HG03460 (cell line): Measurements from ENCODE around the gene VGLL4.
"Not testable (repeated sequence)": the region's sequence is repeated elsewhere in the genome, so short reads cannot be mapped to it uniquely, and the experiment has no call there.

ENCODE experiments used
- ATAC-seq: cut with Tn5 transposase; IDR thresholded peaks from one replicate; pipeline ENCODE4 v1.9.1; 2021; ENCODE audit not compliant: unreplicated experiment

The VGLL4 gene

GRCh38 chr3:11536132-11536935 lies 107.4 kb downstream of the VGLL4 start:
- ATAC-seq: no peak

- no peak for ATAC-seq
Observed at GRCh38 chr3:11535243-11535960, 108.3 kb downstream of the VGLL4 start.

- ATAC-seq: no peak
Observed at GRCh38 chr3:11534793-11535101, 109.0 kb downstream of the VGLL4 start.

- no peak for ATAC-seq
Observed at GRCh38 chr3:11534011-11534792, 109.5 kb downstream of the VGLL4 start.

- ATAC-seq: no peak
Observed at GRCh38 chr3:11532931-11533391, 110.8 kb downstream of the VGLL4 start.

GRCh38 chr3:11530153-11530721 lies 113.5 kb downstream of the VGLL4 start:
- no peak for ATAC-seq

- no peak for ATAC-seq
Observed at GRCh38 chr3:11529281-11529680, 114.4 kb downstream of the VGLL4 start.

GRCh38 chr3:11526121-11526520 lies 117.6 kb downstream of the VGLL4 start:
- ATAC-seq: not testable (repeated sequence)

GRCh38 chr3:11523572-11524101 lies 120.1 kb downstream of the VGLL4 start:
- no peak for ATAC-seq

GRCh38 chr3:11522953-11523571 lies 120.7 kb downstream of the VGLL4 start:
- ATAC-seq: no peak

- ATAC-seq: no peak
Observed at GRCh38 chr3:11522398-11522715, 121.4 kb downstream of the VGLL4 start.

GRCh38 chr3:11521167-11521566 lies 122.5 kb downstream of the VGLL4 start:
- ATAC-seq: no peak

GRCh38 chr3:11517601-11518000 lies 126.1 kb downstream of the VGLL4 start:
- ATAC-seq: no peak

GRCh38 chr3:11514191-11514821 lies 129.4 kb downstream of the VGLL4 start:
- no peak for ATAC-seq

- no peak for ATAC-seq
Observed at GRCh38 chr3:11513817-11514135, 129.9 kb downstream of the VGLL4 start.

- ATAC-seq: not testable (repeated sequence)
Observed at GRCh38 chr3:11513125-11513816, 130.4 kb downstream of the VGLL4 start.

- ATAC-seq: not testable (repeated sequence)
Observed at GRCh38 chr3:11511606-11512005, 132.1 kb downstream of the VGLL4 start.

- no peak for ATAC-seq
Observed at GRCh38 chr3:11510356-11510755, 133.4 kb downstream of the VGLL4 start.

- ATAC-seq: no peak
Observed at GRCh38 chr3:11510001-11510340, 133.7 kb downstream of the VGLL4 start.
